K562 (cell line): ENCODE results near the gene LRRC3B.

ENCODE experiments used
- TOE1 ChIP-seq, 2 experiments: fragments of 450-650 bp in 1 of 2; sonication (generic) in 1 of 2; formaldehyde crosslinking in 1 of 2; IDR thresholded peaks; 2 replicates each; pipeline versions ENCODE4 v1.7.1 to v1.8.0; 2016 to 2022; ENCODE audit warnings: borderline replicate concordance in 2 of 2, mild to moderate bottlenecking in 2 of 2, antibody characterized with exemption in 1 of 2, inconsistent platforms in 1 of 2, low read depth in 1 of 2, missing genetic modification reagents in 1 of 2, moderate library complexity in 1 of 2
- ZBTB34 ChIP-seq: fragments of 250-450 bp; sonication (Bioruptor Pico); IDR thresholded peaks from 2 replicates; pipeline ENCODE4 v1.8.0; 2021; ENCODE audit warnings: mild to moderate bottlenecking, moderate library complexity
- TF ChIP-seq, protein P1 (sequence below): fragments of 250-450 bp; sonication (Bioruptor Pico); IDR thresholded peaks from 2 replicates; pipeline ENCODE4 v1.8.0; 2022; ENCODE audit warnings: moderate library complexity, mild to moderate bottlenecking, inconsistent platforms

DNA sequence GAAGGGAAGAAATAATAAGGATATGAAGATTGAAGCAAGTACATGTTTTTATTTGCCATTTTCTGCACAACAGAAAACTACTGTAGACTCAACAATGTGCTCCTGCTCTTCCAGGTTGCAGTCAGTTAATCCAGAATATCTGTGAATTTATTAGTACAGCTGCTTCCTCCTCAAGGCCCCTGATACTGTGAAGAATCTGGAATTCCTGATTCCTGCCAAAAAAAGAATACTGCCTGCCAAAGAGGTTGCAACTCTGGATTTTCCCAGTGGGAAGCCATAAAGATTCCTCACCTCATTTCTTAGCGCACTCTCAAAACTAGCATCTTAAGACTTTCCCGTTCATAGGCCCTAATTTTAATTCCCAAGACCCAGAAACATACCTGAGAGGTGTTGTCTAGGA, 33.6 kb upstream of the LRRC3B start:
- TF ChIP-seq ZBTB34, result no peak
- no peak for TF ChIP-seq TOE1 (IDR thresholded peaks at IDR 0.05; ENCODE audit: borderline replicate concordance)
- no peak for TF ChIP-seq TOE1 (CRISPR knock-in tag; IDR thresholded peaks at IDR 0.05; ENCODE audit: borderline replicate concordance, low read depth)
- TF ChIP-seq, protein P1, sequence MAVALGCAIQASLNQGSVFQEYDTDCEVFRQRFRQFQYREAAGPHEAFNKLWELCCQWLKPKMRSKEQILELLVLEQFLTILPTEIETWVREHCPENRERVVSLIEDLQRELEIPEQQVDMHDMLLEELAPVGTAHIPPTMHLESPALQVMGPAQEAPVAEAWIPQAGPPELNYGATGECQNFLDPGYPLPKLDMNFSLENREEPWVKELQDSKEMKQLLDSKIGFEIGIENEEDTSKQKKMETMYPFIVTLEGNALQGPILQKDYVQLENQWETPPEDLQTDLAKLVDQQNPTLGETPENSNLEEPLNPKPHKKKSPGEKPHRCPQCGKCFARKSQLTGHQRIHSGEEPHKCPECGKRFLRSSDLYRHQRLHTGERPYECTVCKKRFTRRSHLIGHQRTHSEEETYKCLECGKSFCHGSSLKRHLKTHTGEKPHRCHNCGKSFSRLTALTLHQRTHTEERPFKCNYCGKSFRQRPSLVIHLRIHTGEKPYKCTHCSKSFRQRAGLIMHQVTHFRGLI (CRISPR knock-in tag), result no peak
